HG03571 (cell line): ENCODE measurements around the gene KIAA0753.

Source experiments
- ATAC-seq: cut with Tn5 transposase; IDR thresholded peaks from one replicate; pipeline ENCODE4 v1.9.1; 2021; ENCODE audit not compliant: unreplicated experiment

Gene KIAA0753

GRCh38 chr17:6642592-6642991 lies 2.1 kb upstream of the KIAA0753 start:
- no peak for ATAC-seq

GRCh38 chr17:6641247-6641863 lies 844 bp upstream of the KIAA0753 start:
- peak; percentile 0 for ATAC-seq

- no peak for ATAC-seq
Observed at GRCh38 chr17:6639586-6640535, 650 bp downstream of the KIAA0753 start.

- no peak for ATAC-seq
Observed at GRCh38 chr17:6639014-6639585, 1.4 kb downstream of the KIAA0753 start.

- no peak for ATAC-seq
Observed at GRCh38 chr17:6638046-6638908, 2.2 kb downstream of the KIAA0753 start.

GRCh38 chr17:6637458-6637840 lies 3.1 kb downstream of the KIAA0753 start:
- no peak for ATAC-seq

- ATAC-seq, result no peak
Observed at GRCh38 chr17:6636616-6637457, 3.7 kb downstream of the KIAA0753 start.

- ATAC-seq, result no peak
Observed at GRCh38 chr17:6636105-6636504, 4.4 kb downstream of the KIAA0753 start.

- no peak for ATAC-seq
Observed at GRCh38 chr17:6633263-6633662, 7.2 kb downstream of the KIAA0753 start.

GRCh38 chr17:6632530-6632929 lies 8.0 kb downstream of the KIAA0753 start:
- no peak for ATAC-seq

GRCh38 chr17:6630390-6630789 lies 10.1 kb downstream of the KIAA0753 start:
- no peak for ATAC-seq

- ATAC-seq, result no peak
Observed at GRCh38 chr17:6627019-6627418, 13.5 kb downstream of the KIAA0753 start.

- ATAC-seq, result no peak
Observed at GRCh38 chr17:6626616-6627015, 13.9 kb downstream of the KIAA0753 start.

GRCh38 chr17:6623941-6624340 lies 16.6 kb downstream of the KIAA0753 start:
- ATAC-seq, result no peak

GRCh38 chr17:6611231-6611630 lies 29.3 kb downstream of the KIAA0753 start:
- no peak for ATAC-seq

- no peak for ATAC-seq
Observed at GRCh38 chr17:6610011-6610410, 30.5 kb downstream of the KIAA0753 start.

- ATAC-seq, result no peak
Observed at GRCh38 chr17:6608321-6608720, 32.2 kb downstream of the KIAA0753 start.

GRCh38 chr17:6605142-6605541 lies 35.4 kb downstream of the KIAA0753 start:
- no peak for ATAC-seq

- ATAC-seq, result no peak
Observed at GRCh38 chr17:6603744-6604325, 36.7 kb downstream of the KIAA0753 start.

- ATAC-seq, result no peak
Observed at GRCh38 chr17:6602141-6602540, 38.4 kb downstream of the KIAA0753 start.
